Upper lobe of left lung (tissue), 4 donors: ENCODE measurements around the gene RGSL1.

Source experiments
- EP300 ChIP-seq, 4 donors: sonication (generic); formaldehyde crosslinking; IDR thresholded peaks; one replicate each; pipeline ENCODE4 v1.5.1; 2017; ENCODE audit warnings: antibody characterized with exemption in 4 of 4, control low read depth in 2 of 4
- POLR2A ChIP-seq, 4 donors: fragments of 450-650 bp; IDR thresholded peaks; one replicate each; pipeline ENCODE4 v1.5.1; 2016 to 2017; ENCODE audit warnings: antibody characterized with exemption in 4 of 4, mild to moderate bottlenecking in 2 of 4
- POLR2AphosphoS5 ChIP-seq, 2 donors: sonication (generic); formaldehyde crosslinking; IDR thresholded peaks; one replicate each; pipeline ENCODE4 v1.5.1; 2017; ENCODE audit warnings: antibody characterized with exemption in 2 of 2
- TF ChIP-seq, protein P1 (sequence below), 6 experiments: fragments of 450-650 bp in 4 of 6; fragments of 200-600 bp in 2 of 6; sonication (generic) in 2 of 6; IDR thresholded peaks; one replicate each; pipeline ENCODE4 v1.5.1; 2016 to 2019; ENCODE audit warnings: antibody characterized with exemption in 6 of 6

DNA sequence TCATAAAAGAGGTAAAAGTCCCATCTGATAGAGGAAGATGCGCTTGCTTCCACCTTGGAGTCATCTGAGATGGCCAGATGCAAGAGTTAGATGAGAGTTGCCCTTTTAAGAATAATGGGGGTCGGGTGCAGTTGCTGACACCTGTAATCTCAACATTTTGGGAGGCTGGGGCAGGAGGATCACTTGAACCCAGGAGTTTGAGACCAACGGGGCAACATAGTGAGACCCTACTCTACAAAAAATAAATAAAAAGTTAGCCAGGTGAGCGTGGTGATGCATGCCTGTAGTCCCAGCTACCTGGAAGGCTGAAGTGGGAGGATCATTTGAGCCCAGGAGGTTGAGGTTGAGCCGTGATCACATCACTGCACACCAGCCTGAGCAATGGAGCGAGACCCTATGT lies 36.0 kb upstream of the RGSL1 start:
- TF ChIP-seq, protein P1, sequence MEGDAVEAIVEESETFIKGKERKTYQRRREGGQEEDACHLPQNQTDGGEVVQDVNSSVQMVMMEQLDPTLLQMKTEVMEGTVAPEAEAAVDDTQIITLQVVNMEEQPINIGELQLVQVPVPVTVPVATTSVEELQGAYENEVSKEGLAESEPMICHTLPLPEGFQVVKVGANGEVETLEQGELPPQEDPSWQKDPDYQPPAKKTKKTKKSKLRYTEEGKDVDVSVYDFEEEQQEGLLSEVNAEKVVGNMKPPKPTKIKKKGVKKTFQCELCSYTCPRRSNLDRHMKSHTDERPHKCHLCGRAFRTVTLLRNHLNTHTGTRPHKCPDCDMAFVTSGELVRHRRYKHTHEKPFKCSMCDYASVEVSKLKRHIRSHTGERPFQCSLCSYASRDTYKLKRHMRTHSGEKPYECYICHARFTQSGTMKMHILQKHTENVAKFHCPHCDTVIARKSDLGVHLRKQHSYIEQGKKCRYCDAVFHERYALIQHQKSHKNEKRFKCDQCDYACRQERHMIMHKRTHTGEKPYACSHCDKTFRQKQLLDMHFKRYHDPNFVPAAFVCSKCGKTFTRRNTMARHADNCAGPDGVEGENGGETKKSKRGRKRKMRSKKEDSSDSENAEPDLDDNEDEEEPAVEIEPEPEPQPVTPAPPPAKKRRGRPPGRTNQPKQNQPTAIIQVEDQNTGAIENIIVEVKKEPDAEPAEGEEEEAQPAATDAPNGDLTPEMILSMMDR (IDR thresholded peaks at IDR 0.05) = no peak
- TF ChIP-seq POLR2A (IDR thresholded peaks at IDR 0.05) (no peak), EP300 (IDR thresholded peaks at IDR 0.05) (no peak), POLR2AphosphoS5 (IDR thresholded peaks at IDR 0.05) (no peak)
